ENCODE measurements around the gene AJAP1.
"Not testable (repeated sequence)": the region's sequence is repeated elsewhere in the genome, so short reads cannot be mapped to it uniquely, and the experiment has no call there.

AJAP1 gene

GRCh38 chr1:4616831-4617465 lies 37.5 kb upstream of the AJAP1 start:
- H3K4me2 ChIP-seq, result no peak overlapping the region
- no peak overlapping the region for H3K4me3 ChIP-seq
- no peak for TF ChIP-seq Cebpa-rat (IDR thresholded peaks at IDR 0.05)
- no peaks in the 10 kb centered on the region for H3K4me1 ChIP-seq
- no peaks in the 10 kb centered on the region; the same call in 1 of the 2 replicates for H4K20me1 ChIP-seq
- H3K27me3 ChIP-seq, result no peaks in the 10 kb centered on the region
- H3K9ac ChIP-seq, result no peak overlapping the region
- H3K27ac ChIP-seq, result no peak overlapping the region
- no peaks in the 10 kb centered on the region for H3K36me3 ChIP-seq
- H3K9me3 ChIP-seq, result no peaks in the 10 kb centered on the region

- Histone ChIP-seq H3K36me3 (no peaks in the 10 kb centered on the region), H3K4me1 (no peaks in the 10 kb centered on the region), H3K4me3 (no peak overlapping the region), H3K27me3 (no peaks in the 10 kb centered on the region), H3K9ac (no peak overlapping the region), H3K9me3 (no peaks in the 10 kb centered on the region), H3K27ac (no peak overlapping the region), H4K20me1 (no peaks in the 10 kb centered on the region; the same call in 1 of the 2 replicates), H3K4me2 (no peak overlapping the region)
- no peak for TF ChIP-seq Cebpa-rat (IDR thresholded peaks at IDR 0.05)
Observed at GRCh38 chr1:4617506-4617905, 36.9 kb upstream of the AJAP1 start.

- not testable (repeated sequence) for H3K4me1 ChIP-seq, H3K4me3 ChIP-seq, H3K27ac ChIP-seq, H3K27me3 ChIP-seq, H3K4me2 ChIP-seq, H4K20me1 ChIP-seq, H3K9me3 ChIP-seq, H3K36me3 ChIP-seq, H3K9ac ChIP-seq
Observed at GRCh38 chr1:4618827-4619226, 35.6 kb upstream of the AJAP1 start.

- no peak overlapping the region for H3K4me3 ChIP-seq
- H3K27ac ChIP-seq, result no peak overlapping the region
- no peaks in the 10 kb centered on the region for H3K36me3 ChIP-seq
- no peak overlapping the region for H3K9ac ChIP-seq
- no peaks in the 10 kb centered on the region for H3K27me3 ChIP-seq
- H4K20me1 ChIP-seq, result no peaks in the 10 kb centered on the region
- H3K4me2 ChIP-seq, result no peak overlapping the region
- no peak for TF ChIP-seq Cebpa-rat (IDR thresholded peaks at IDR 0.05)
- no peaks in the 10 kb centered on the region for H3K4me1 ChIP-seq
- no peaks in the 10 kb centered on the region for H3K9me3 ChIP-seq
Observed at GRCh38 chr1:4621646-4622045, 32.8 kb upstream of the AJAP1 start.

GRCh38 chr1:4622821-4623220 lies 31.6 kb upstream of the AJAP1 start:
- H4K20me1 ChIP-seq, result no peaks in the 10 kb centered on the region
- no peaks in the 10 kb centered on the region for H3K27me3 ChIP-seq

GRCh38 chr1:4624141-4624715 lies 30.2 kb upstream of the AJAP1 start:
- no peak overlapping the region for H3K4me2 ChIP-seq
- H4K20me1 ChIP-seq, result no peaks in the 10 kb centered on the region
- H3K27ac ChIP-seq, result no peak overlapping the region
- H3K9me3 ChIP-seq, result no peaks in the 10 kb centered on the region
- no peak for TF ChIP-seq Cebpa-rat (IDR thresholded peaks at IDR 0.05)
- no peak overlapping the region for H3K4me3 ChIP-seq
- no peaks in the 10 kb centered on the region for H3K27me3 ChIP-seq
- no peaks in the 10 kb centered on the region for H3K36me3 ChIP-seq
- no peaks in the 10 kb centered on the region for H3K4me1 ChIP-seq
- no peak overlapping the region for H3K9ac ChIP-seq

More at GRCh38 chr1:4622821-4623220, 31.6 kb upstream of the AJAP1 start:
- Histone ChIP-seq H3K36me3 (no peaks in the 10 kb centered on the region), H3K9ac (no peak overlapping the region), H3K4me1 (no peaks in the 10 kb centered on the region), H3K9me3 (no peaks in the 10 kb centered on the region), H3K4me3 (no peak overlapping the region), H3K27ac (no peak overlapping the region), H3K4me2 (no peak overlapping the region)
- no peak for TF ChIP-seq Cebpa-rat (IDR thresholded peaks at IDR 0.05)

GRCh38 chr1:4624801-4625200 lies 29.6 kb upstream of the AJAP1 start:
- H3K9me3 ChIP-seq, result no peaks in the 10 kb centered on the region
- no peak overlapping the region for H3K4me3 ChIP-seq
- H3K27me3 ChIP-seq, result no peaks in the 10 kb centered on the region

GRCh38 chr1:4626061-4626460 lies 28.3 kb upstream of the AJAP1 start:
- no peak overlapping the region for H3K4me2 ChIP-seq
- TF ChIP-seq Cebpa-rat (IDR thresholded peaks at IDR 0.05), result no peak
- no peaks in the 10 kb centered on the region for H3K4me1 ChIP-seq
- H3K4me3 ChIP-seq, result no peak overlapping the region
- no peak overlapping the region for H3K27ac ChIP-seq
- no peaks in the 10 kb centered on the region for H3K9me3 ChIP-seq
- H3K9ac ChIP-seq, result no peak overlapping the region
- H4K20me1 ChIP-seq, result no peaks in the 10 kb centered on the region
- no peaks in the 10 kb centered on the region for H3K27me3 ChIP-seq
- H3K36me3 ChIP-seq, result no peaks in the 10 kb centered on the region

More at GRCh38 chr1:4624801-4625200, 29.6 kb upstream of the AJAP1 start:
- no peaks in the 10 kb centered on the region for H4K20me1 ChIP-seq
- H3K27ac ChIP-seq, result no peak overlapping the region
- H3K4me1 ChIP-seq, result no peaks in the 10 kb centered on the region
- TF ChIP-seq Cebpa-rat (IDR thresholded peaks at IDR 0.05), result no peak
- no peaks in the 10 kb centered on the region for H3K36me3 ChIP-seq
- H3K9ac ChIP-seq, result no peak overlapping the region
- no peak overlapping the region for H3K4me2 ChIP-seq

- Histone ChIP-seq H3K4me2 (no peak overlapping the region), H3K4me3 (no peak overlapping the region), H3K27ac (no peak overlapping the region), H3K27me3 (no peaks in the 10 kb centered on the region), H3K9ac (no peak overlapping the region), H3K36me3 (no peaks in the 10 kb centered on the region), H4K20me1 (no peaks in the 10 kb centered on the region), H3K4me1 (no peaks in the 10 kb centered on the region), H3K9me3 (no peaks in the 10 kb centered on the region)
- no peak for TF ChIP-seq Cebpa-rat (IDR thresholded peaks at IDR 0.05)
Observed at GRCh38 chr1:4626560-4627319, 27.7 kb upstream of the AJAP1 start.

GRCh38 chr1:4627353-4627752 lies 27.1 kb upstream of the AJAP1 start:
- Histone ChIP-seq H3K9me3 (no peaks in the 10 kb centered on the region), H3K36me3 (no peaks in the 10 kb centered on the region), H3K27me3 (no peaks in the 10 kb centered on the region), H3K4me3 (no peak overlapping the region), H3K27ac (no peak overlapping the region), H3K9ac (no peak overlapping the region), H3K4me2 (no peak overlapping the region), H3K4me1 (no peaks in the 10 kb centered on the region), H4K20me1 (no peaks in the 10 kb centered on the region)
- no peak for TF ChIP-seq Cebpa-rat (IDR thresholded peaks at IDR 0.05)

Measured in BLaER1 (cell line).